Left kidney (tissue), 2 donors: Measurements from ENCODE around the gene NEB. TPM values are rescaled to one million over a fixed set of nuclear protein-coding genes. Genes with fewer than 3 reads are reported as not detected.
"Not testable (repeated sequence)": the region's sequence is repeated elsewhere in the genome, so short reads cannot be mapped to it uniquely, and the experiment has no call there.

Source experiments
- DNase-seq: peaks from one replicate; pipeline ENCODE4 v3.0.0-alpha.2; 2013
- polyA plus RNA-seq: library from polyadenylated mRNA; unstranded; fragments of 120-200 nt; gene quantifications from one replicate; pipeline ENCODE4 v1.2.1, GENCODE V29; 2013; ENCODE audit not compliant: insufficient read length

NEB gene
- polyA plus RNA-seq, 1 donor: 30.6 TPM

DNA sequence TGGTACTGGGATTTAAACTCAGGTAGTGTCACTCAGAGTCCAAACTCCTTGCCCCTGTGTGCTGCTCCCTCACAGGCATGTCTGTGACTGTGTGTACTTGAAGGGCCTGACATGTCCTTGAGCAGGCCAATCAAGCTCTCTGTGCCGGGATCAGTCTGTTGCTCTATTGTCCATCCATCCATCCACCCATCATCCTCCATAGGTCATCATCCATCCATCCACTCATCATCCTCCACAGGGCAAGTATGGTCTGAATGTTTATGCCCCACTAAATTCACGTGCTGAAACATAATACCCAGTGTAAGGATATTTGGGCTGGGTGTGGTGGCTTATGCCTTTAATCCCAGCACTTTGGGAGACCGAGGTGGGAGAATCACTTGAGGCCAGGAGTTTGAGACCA is 24.5 kb upstream of the NEB start:
- no peak for DNase-seq

DNA sequence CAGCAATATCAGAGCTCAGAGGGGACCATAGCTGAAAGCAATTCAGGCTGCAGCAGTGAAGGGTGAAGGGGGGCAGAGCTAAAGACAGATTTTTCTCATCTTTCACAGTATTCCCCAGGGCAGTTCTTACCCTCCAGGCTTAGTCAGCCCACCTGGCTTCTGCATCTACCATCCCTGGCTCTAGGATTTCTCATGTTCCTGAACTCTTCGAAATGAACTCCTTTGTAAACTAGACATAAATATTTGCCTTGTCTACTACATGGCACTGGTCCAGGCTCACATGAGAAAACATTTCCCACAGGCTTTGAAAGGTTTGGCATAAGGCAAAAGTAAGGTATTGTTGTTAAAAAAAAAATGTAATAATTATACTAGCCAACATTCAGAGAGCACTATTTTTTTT is 23.6 kb upstream of the NEB start:
- no peak for DNase-seq

DNA sequence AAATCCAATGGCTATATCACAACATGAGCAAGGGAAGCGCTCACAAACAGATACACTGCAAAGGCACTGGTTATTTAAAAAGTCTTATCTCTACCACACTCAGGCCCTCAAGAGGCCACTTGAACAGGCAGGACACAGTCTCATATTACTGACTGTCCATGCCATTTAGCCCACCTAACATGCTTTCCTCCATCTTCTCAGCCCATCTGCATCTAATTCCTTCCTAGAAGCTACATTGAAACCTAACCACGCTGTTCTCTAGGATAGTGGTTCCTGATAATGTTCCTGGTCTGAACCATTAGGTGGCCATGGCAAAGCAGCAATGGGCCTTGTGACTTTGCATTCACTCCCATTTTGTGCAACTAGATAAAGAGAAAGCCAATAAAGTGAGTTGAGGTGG is 22.5 kb upstream of the NEB start:
- DNase-seq: no peak

DNA sequence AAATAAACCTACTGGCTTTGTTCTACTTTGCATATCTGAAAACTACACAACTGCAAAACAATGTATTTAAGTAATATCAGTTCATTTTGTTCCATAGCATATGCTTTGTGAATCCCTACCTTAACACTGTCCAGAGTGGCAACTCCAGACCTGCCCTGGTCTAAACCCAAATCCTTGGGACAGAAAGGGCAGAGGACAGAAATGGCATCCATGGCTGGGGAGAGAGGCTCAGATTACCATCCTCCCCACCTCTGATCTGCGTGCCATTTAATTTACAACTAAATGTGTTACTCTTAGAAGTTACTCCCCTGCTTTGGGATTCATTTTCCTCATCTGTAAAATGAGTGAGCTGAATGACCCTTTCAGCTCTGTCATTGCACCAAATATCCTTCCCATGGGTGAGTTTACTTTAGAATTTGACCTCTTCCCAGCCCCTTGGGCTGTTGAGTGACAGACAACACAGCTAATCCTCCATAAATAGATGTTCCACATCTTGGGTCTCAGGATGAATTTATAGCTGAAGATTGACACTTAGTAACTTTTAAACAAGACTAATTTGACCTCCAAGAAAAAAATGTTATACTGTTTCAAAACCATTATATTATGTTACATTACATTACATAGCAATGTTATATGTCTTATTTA is 20.1 kb upstream of the NEB start:
- no peak for DNase-seq

DNA sequence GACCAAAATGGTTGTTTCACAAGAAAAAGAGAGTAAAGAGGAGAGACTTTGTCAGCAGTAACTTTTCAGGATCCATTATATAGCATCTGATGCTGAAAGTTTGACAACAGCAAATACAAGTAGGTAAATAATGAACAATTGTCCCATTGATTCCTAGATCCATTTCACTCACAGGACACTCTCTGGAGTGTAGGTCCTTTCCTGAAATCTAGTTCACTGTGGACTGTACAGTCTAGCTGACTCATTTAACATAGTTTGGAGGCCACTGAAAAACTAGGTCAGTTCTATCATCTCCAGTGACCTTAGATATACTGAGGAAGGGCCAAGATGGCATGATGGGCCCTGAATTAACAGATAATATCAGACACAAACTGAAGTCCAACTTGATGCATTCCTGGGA is 19.3 kb upstream of the NEB start:
- no peak for DNase-seq

DNA sequence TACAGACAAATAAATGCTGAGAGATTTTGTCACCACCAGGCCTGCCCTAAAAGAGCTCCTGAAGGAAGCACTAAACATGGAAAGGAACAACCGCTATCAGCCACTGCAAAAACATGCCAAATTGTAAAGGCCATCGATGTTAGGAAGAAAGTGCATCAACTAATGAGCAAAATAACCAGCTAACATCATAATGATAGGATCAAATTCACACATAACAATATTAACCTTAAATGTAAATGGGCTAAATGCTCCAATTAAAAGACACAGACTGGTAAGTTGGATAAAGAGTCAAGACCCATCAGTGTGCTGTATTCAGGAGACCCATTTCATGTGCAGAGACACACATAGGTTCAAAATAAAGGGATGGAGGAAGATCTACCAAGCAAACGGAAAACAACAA is 11.0 kb upstream of the NEB start:
- DNase-seq: not testable (repeated sequence)

DNA sequence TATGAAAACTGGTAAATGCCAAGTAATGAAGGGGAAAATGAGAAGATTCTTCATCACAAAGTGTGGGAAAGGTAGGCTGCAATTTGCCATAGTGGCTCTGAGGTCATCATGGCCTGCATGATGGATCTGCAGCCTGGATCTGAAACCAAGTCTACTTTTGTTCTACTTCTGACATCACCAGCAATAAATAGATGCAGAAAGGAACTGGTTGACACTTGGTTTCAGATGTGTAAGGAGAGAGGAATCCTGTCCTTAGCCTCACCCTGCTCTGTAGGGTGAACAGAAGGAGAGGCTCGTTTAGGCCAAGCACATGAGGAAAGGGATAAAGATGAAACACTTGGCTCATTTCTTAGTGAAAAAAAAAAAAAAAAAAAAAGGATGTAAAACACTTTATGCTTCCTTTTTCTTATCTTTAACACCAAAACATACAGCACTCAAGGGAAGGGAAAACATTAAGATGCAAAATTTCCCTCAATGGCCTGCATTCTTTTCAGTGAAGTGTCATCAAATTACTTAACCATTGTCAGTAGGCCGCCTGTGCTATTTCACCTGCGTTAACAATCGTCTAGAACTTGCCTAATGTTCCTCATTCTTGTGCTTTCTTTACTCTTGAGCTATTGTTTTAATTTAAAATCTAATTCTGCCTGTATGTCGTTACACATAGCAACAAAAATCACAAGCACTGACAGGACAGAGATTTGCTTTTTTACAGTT is 3.9 kb downstream of the NEB start:
- DNase-seq: peak; percentile 10

DNA sequence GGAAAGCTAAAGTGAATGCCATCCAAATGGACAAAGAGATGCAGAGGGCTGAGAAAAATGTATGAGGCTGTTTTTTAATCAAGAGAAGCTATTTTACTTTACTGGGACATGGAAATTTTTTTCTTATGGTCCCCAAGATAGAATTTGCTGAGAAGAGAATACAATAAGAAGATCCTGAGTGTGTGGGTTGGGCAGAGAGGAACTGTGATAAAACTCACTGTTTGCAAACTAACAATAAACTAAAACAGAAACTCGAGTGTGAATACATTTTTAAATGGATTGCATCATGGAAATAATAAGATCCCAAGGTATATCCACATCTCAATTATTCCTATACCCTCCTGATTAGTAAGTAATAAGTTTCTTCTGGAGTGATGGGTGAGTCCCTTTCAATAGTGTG is 4.4 kb downstream of the NEB start:
- DNase-seq: no peak

DNA sequence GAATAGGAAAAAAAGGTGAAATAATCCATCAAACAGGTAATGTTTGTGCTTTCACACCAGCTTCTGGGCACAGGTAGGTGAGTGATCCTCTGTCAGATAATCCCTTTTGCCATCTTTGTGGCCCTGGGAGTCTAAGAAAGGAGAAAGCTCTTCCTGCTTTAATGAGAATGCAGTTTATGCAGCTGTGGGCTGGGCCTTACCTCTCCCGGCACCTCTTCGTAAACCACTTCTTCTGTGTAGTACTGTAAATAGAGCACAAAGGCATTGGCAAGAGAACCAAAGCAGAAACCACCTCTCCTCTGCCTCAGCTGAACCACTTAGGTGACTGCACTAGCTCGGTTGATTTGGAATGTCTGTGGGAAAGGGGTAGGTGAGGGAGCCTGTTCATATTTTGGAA is 4.9 kb downstream of the NEB start:
- DNase-seq: no peak

DNA sequence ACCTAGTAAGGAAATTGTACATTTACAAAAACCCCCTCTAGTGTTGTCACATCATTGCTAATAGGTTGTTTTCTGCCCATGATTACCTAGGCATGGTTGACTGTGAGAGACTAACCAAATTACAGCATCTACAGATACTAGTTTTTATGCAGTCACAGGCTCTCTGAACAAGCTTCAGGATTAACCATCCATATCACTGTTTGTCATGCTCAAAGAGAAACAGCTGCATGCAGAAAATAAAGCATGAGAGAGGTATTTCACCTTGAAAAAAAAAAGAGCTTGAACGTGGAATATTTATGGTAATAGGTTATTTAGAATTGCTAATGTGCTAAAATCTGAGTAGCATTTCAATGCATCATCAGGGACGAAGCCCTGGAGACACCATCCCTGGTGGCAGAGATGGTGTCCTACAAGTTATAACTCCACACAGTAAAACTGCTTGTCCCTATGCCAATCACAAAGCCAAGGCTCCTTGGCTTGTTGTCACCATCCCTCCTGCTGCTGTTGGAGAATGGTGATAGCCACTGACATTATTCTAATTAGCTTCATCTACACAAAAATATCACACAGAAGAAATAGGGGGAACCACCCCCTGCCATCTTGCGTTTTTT is 5.4 kb downstream of the NEB start:
- DNase-seq: no peak

DNA sequence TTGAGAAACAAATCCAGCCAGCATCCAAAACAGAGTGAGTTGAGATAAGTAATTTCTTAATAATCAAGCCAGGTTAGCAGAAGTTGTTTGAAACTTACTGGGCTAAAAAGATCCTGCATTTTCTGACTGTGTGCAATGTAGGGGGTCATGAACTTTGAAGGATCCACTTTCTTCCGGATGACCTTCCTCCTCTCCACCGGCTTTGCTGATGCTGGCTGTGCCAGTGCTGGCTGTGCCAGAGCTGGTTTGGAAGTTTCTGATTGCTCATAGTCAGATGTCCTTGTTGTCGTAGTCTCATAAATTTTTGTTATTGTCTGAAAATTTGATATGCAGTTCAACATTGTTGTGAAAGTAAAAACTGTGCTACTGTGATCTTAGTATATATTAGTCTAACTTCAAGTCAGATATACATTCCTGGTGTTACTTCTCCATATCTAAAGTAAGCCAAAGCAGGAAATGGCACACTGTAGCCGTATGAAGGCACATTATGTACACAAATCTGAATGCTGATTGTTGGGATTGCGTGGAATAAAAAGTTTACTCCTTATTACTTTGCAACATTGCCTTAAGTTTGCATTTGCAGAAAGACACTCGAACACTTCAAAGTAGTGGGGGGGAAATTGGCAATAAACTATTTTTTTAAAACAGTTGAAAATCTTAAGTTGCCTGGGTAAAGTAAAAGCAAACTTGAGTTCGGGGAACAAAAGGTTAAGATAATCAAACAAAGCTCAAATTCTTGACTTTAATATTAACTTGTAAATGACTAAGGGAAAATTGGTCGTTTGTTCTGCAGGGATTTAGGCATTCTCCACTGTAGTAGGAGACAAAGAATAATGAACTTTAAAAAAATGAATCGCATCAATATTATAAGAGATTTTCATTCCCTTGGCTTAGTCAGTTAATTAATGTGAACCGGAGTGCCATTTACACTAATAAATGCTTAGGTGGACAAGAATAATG is 6.4 kb downstream of the NEB start:
- no peak for DNase-seq

DNA sequence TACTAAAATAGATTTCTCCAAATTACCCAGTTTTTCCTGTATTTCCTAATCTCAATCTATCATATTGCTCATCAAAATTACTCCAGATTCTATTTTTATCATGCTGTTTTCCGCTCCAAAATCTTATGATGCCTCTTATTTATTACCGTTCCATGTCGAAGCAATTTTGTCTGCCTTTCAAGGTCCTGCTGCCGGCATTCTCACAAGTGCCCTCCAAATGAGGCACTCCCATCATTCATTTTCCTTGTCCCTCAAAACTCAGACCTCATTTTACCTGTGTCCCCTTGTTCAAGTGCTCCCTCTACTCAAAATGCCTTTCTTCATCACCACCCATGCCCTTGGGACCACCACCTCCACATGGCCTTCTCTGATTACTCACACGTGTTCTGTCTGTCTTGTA is 13.1 kb downstream of the NEB start:
- DNase-seq: no peak

DNA sequence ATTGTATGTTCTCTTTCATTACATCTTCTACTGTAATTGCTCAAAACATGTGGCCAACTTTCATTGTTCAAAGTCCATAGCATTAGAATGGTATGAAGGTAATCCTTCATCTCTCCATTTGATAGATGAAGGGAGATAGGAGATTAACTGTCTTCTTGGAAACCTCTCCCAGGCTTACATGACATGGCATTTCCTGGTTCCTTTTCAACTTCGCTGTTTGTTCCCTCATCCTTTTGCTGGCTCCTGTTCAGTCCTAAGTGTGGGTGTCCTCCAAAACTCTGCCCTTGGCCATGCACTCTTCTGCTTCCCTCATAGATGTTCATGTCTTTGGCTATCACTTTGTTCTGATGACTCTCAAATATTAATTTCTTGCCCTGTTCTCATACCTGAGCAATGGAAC is 13.8 kb downstream of the NEB start:
- DNase-seq: no peak

DNA sequence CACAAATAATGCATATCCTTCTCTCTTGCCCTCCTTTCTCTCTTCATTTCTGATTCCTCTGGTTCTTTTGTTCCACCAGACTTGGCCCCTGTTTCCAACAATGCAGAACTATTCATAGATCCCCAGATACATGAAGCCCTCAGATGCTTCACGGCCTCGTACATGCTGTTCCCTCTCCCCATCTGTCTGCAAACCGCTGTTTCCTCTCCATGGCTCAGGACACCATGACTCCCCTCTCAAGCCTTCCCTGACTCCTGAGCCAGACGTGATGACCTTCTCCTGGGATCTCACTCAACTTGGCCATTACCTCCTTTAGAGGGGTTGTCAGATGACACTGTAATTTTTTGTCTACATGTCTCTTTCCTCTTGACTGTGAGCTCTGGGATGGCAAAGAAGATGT is 15.5 kb downstream of the NEB start:
- DNase-seq: no peak

DNA sequence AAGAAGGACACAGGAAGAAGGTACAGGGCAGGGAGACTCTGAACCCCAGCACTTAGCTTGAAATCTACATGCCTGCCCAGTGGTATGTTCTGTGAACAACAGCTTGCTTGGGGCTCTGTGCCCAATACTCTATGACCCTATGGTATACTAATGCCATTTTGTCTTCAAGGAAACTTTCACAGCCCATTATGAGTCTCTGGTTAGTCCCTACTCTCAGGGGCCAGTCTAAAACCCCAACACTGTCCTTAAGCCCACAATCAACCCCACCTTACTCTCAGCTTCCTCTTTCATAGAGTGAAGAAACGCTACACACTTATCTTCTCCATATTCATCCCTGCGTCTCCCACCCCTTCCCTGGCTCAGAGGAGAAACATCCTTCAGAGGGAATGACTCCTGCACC is 16.0 kb downstream of the NEB start:
- DNase-seq: no peak

DNA sequence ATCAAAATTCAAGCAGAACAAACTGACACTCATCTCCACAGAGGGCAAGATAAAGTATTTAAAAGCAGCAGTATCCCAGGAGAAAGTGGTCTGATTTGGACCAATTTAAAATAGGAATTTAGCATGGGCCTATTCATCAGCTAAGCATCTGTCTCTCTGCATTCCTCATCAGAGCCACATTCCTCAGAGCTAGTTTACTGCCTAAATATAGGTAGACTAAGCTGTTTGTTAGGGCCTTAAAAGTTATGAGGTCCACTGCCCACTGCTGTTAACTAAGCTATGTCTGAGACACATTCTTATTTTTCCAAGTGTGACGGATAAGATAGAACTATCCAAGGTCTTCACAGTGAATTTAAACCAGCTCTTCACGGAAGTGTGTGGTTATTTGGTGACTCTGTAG is 17.6 kb downstream of the NEB start:
- DNase-seq: no peak

DNA sequence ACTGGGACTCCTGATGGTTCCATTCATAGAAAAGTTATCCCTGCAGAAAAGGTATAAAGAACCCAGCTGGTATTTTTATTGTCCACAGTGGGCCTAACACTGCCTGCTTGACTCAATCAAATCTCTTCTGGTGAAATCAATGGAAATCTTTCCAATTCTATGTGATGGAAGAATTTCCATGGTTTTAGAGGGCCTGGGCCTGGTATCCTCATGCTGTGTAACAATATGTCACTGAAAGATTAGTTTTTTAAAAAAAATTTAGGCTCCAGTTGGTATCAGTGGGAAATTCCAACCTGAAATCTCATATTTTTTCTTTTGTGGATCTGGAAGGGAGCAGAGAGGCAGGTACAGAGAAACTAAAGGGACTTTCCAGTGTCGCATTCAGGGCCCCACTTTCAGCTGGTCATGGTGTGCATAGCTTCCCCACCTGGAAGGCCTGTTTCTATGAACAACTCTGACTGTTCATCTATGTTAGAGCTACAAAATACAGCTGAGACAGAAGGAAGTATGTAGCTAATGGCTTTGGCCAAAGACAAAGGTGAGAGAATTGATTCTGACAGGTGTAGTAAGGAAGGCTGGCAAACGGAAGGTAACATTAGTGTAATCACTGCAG is 20.9 kb downstream of the NEB start:
- DNase-seq: no peak

DNA sequence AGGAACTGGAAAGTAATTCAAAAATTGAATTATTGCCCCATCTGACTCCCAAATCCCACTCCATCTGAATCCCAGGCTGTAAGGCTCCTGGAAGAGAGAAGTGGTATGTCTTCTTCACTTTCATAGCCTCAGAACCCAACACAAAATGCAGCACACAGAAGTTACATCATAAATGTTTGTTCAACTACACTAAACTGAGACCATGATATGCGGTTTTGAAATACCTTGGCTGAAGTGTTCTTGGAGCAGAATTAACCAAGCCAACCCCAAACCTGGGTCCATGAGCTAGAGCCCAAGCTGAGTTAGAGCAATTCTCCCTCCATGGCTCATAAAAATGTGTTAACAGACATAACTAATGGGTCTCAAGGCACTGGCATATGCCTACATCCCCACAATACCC is 23.3 kb downstream of the NEB start:
- DNase-seq: no peak

DNA sequence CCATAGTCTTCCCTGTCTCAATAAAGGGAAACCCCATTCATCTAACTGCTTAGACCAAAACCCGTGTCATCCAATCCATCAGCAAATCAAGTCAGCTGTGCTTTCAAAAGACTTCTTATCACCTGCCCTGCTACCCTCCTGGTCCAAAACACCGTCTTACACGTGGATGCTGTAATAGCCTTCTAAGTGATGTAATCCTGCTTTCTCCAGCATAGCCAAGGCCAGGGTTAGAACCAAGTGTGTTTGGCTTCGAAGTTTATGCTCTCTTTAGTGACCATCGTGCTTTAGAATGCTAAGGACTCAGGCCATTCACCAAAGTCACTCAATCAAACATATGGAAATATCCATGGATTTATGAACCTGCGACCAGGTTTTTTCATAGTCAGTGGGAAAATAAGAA is 25.5 kb downstream of the NEB start:
- no peak for DNase-seq

DNA sequence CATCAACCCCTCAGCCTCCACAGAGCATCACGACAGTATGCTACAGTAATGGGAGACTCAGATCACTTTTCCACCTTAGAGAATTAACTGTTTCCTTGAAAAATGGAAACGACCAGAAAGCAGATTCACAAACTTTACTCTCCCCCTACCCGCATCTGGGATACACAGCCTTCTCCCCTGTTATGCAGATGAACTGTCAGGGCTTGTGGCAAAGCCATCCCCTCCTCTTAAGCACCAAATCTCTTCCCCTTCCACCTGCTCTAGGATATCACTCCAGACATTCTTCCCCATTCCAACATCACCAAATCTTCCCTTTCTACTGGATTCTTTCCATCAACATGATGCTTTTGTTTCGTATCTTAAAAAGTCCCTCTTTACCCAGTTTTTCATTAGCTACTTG is 26.4 kb downstream of the NEB start:
- no peak for DNase-seq

DNA sequence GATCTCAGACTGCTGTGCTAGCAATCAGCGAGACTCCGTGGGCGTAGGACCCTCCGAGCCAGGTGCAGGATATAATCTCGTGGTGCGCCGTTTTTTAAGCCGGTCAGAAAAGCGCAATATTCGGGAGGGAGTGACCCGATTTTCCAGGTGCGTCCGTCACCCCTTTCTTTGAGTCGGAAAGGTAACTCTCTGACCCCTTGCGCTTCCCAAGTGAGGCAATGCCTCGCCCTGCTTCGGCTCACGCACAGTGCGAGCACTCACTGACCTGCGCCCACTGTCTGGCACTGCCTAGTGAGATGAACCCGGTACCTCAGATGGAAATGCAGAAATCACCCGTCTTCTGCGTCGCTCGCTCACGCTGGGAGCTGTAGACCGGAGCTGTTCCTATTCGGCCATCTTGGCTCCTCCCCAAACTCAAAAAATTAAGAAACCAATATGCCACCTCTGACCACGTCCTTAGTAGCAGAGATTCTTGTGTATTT is 29.8 kb downstream of the NEB start:
- not testable (repeated sequence) for DNase-seq

DNA sequence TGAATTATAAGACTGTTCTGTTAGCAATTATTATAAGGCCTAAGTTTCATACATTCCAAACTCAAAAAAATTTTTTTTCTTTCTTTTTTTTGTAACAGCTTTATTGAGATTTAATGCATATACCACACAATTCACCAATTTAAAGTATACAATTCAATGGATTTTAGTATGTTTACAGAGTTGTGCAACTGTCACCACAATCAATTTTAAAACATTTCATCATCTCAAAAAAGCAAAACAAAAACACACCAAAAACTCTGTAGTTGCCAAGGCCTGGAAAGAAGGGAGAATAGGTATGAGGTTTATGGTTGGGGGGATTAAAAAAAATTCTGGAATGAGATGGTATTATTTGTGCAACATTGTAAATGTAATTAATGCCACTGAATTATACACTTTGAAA is 36.1 kb downstream of the NEB start:
- DNase-seq: not testable (repeated sequence)
